Stimulated activated CD8-positive, alpha-beta memory T cell treated with anti-CD3 and anti-CD28 coated beads, Interleukin-7, amount 100 ng/mL, for 48 hours (primary cell): Measurements from ENCODE around the gene PTTG1IP2.

Experiments
- DNase-seq, 2 donors: peaks; one replicate each; pipeline ENCODE4 v3.0.0-alpha.2; 2020; ENCODE audit warnings: low read depth in 1 of 2; ENCODE audit errors: extremely low read depth in 1 of 2

The PTTG1IP2 gene

DNA sequence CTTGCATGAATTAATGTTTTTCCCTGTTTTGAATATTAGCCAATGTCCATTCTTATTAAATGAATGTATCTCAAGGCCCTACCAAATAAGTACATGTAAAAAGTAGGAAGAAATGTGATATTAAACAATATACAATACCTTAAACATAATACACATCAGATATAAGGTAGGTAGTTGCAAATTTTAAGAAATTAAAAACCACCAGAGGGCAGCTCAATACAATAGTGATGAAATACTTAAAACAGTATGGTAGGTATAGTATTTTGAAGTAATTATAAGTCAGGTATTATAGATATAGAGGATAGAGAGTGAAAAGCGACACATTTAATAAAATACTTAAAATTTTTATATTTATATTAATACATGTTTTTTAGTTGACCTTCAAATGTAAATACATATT lies 83.1 kb downstream of the PTTG1IP2 start:
- DNase-seq, result no peak

DNA sequence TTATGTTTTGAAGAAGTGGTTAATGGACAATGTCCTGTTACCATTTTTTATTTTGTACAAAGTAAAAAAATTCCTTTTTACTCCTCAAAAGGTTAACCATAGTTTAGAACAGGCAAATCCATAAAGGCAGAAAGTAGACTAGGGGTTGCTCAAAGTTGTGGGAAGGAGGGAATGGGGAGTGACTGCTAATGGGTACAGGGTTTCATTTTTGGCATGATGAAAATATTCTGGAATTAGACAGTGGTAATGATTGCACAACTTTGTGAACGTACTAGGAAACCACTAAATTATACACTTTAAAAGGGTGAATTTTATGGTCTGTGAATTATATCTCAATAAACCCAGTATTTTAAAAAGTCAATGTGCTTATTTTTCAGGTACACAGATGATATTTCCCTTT lies 91.3 kb downstream of the PTTG1IP2 start:
- no peak for DNase-seq
